ENCODE measurements around the gene OSBPL2.

DNA sequence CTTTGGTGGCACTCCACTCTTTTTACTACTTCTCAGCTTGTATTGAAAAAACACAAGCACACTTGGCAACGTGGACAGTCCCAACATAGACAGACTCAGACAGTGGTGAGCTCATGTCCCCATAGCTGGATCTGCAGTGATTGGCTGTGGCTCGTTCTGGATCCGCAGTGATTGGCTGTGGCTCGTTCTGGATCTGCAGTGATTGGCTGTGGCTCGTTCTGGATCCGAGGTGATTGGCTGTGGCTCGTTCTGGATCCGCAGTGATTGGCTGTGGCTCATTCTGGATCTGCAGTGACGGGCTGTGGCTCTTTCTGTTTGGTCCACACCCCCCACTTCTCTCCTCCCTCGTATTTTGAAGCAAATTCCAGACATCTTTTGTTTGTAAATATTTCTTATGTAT, 28.0 kb downstream of the OSBPL2 start:
- TF ChIP-seq YY1 (IDR thresholded peaks at IDR 0.05; ENCODE audit: low read depth) (no peak), EGR1 (IDR thresholded peaks at IDR 0.05) (no peak), CREB1 (IDR thresholded peaks at IDR 0.05; ENCODE audit: low read depth) (no peak), CEBPB (IDR thresholded peaks at IDR 0.05) (no peak), RAD21 (IDR thresholded peaks at IDR 0.05; ENCODE audit: low read depth) (no peak), EP300 (IDR thresholded peaks at IDR 0.05; ENCODE audit: borderline replicate concordance) (no peak), TAF1 (IDR thresholded peaks at IDR 0.05; ENCODE audit: low read depth) (no peak), ZBTB7A (IDR thresholded peaks at IDR 0.05; ENCODE audit: low read depth) (no peak), FOXM1 (IDR thresholded peaks at IDR 0.05; ENCODE audit: borderline replicate concordance, low read depth) (no peak)
- TF ChIP-seq, protein P1, sequence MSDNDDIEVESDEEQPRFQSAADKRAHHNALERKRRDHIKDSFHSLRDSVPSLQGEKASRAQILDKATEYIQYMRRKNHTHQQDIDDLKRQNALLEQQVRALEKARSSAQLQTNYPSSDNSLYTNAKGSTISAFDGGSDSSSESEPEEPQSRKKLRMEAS (IDR thresholded peaks at IDR 0.05): no peak
- TF ChIP-seq, protein P2, sequence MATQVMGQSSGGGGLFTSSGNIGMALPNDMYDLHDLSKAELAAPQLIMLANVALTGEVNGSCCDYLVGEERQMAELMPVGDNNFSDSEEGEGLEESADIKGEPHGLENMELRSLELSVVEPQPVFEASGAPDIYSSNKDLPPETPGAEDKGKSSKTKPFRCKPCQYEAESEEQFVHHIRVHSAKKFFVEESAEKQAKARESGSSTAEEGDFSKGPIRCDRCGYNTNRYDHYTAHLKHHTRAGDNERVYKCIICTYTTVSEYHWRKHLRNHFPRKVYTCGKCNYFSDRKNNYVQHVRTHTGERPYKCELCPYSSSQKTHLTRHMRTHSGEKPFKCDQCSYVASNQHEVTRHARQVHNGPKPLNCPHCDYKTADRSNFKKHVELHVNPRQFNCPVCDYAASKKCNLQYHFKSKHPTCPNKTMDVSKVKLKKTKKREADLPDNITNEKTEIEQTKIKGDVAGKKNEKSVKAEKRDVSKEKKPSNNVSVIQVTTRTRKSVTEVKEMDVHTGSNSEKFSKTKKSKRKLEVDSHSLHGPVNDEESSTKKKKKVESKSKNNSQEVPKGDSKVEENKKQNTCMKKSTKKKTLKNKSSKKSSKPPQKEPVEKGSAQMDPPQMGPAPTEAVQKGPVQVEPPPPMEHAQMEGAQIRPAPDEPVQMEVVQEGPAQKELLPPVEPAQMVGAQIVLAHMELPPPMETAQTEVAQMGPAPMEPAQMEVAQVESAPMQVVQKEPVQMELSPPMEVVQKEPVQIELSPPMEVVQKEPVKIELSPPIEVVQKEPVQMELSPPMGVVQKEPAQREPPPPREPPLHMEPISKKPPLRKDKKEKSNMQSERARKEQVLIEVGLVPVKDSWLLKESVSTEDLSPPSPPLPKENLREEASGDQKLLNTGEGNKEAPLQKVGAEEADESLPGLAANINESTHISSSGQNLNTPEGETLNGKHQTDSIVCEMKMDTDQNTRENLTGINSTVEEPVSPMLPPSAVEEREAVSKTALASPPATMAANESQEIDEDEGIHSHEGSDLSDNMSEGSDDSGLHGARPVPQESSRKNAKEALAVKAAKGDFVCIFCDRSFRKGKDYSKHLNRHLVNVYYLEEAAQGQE (IDR thresholded peaks at IDR 0.05; ENCODE audit: low read depth): no peak

All from Ishikawa (cell line).